Motor neuron (in vitro differentiated cells): ENCODE measurements around the gene BEND5. TPM values are rescaled to one million over a fixed set of nuclear protein-coding genes. Genes with fewer than 3 reads are reported as not detected.

Experiments
- ATAC-seq, 8 experiments: fragments of 200-7000 bp; cut with Tn5 transposase; replicated peaks in 6 of 8; 2 replicates each; pipeline ENCODE4 v1.8.0; 2021; ENCODE audit warnings: mild to moderate bottlenecking in 8 of 8, moderate library complexity in 8 of 8
- H3K27ac ChIP-seq, 2 donors: fragments of 250-450 bp; sonication (Bioruptor Pico); 2 replicates each; pipeline ENCODE4 v1.9.0; 2021; ENCODE audit warnings: antibody characterized with exemption in 2 of 2, mild to moderate bottlenecking in 2 of 2, moderate library complexity in 1 of 2
- H3K4me1 ChIP-seq, 2 donors: fragments of 250-450 bp; sonication (Bioruptor Pico); replicated peaks in 1 of 2; 2 replicates each; pipeline ENCODE4 v1.6.1; 2021; ENCODE audit warnings: antibody characterized with exemption in 2 of 2, mild to moderate bottlenecking in 2 of 2, moderate library complexity in 1 of 2
- H3K4me3 ChIP-seq, 5 donors: fragments of 250-450 bp; sonication (Bioruptor Pico); 2 replicates each; pipeline ENCODE4 v1.9.0; 2021; ENCODE audit warnings: antibody characterized with exemption in 5 of 5, mild to moderate bottlenecking in 5 of 5, moderate library complexity in 4 of 5
- WGBS, 10 experiments: fragments of 450-650 bp; shearing (Covaris generic); methylation state at CpG; one replicate each; pipeline ENCODE4 v1.0.0; 2022; 5-methylcytosine and 5-hydroxymethylcytosine counted together
- in situ Hi-C, 9 experiments: fragments of 400-800 bp; cut with MboI; loops; one replicate each; pipeline ENCODE4 v1.15.0; 2021; ENCODE audit warnings: low sequenced_read_pairs in 9 of 9, low pct_unique_long_range_greater_than_20kb in 2 of 9; ENCODE audit not compliant: unreplicated experiment in 9 of 9
- total RNA-seq, 8 experiments: library from RNA; unstranded; fragments of 300-600 nt; gene quantifications; 2 replicates each; pipeline versions ENCODE4 v1.2.3 to v1.2.4, GENCODE V29; 2022

Gene BEND5
- total RNA-seq, 8 experiments from 2014 or later: 0.76 to 42.1 (median 33.6) TPM; not detected in 1

GRCh38 chr1:48757363-48757762, 19.3 kb downstream of the BEND5 start:
- no peak for ATAC-seq
- H3K4me1 ChIP-seq: peaks cover 4 to 6% of the 10 kb centered on the region in 2 donors
- H3K27ac ChIP-seq: no peak overlapping the region
- in situ Hi-C loops: no loop called here
- H3K4me3 ChIP-seq: no peak overlapping the region
- 38 to 100% (median 88%) methylated on average over 2 of the region's 2 CpGs for WGBS, 10 experiments

- Histone ChIP-seq H3K27ac (no peak overlapping the region), H3K4me1 (peaks cover 4 to 6% of the 10 kb centered on the region in 2 donors), H3K4me3 (no peak overlapping the region)
- peak in 3 of 8 experiments; percentile 35 to 54 (median 42) for ATAC-seq
- in situ Hi-C loops: no loop called here
- WGBS, 10 experiments: 20 to 100% (median 43%) methylated on average over 1 of the region's 1 CpG; no CpG with 5 or more reads in 3 of the 10 experiments
These were observed 19.9 kb downstream of the BEND5 start for GRCh38 chr1:48756683-48757316.

GRCh38 chr1:48753293-48753692, 23.4 kb downstream of the BEND5 start:
- Histone ChIP-seq H3K27ac (no peak overlapping the region), H3K4me1 (peaks cover 4 to 6% of the 10 kb centered on the region in 2 donors), H3K4me3 (no peak overlapping the region)
- in situ Hi-C loops: no loop called here
- no peak for ATAC-seq
- 0 to 100% (median 93%) methylated on average over 1 of the region's 1 CpG; no CpG with 5 or more reads in 4 of the 10 experiments for WGBS, 10 experiments

- 50 to 100% (median 100%) methylated on average over 1 of the region's 1 CpG; no CpG with 5 or more reads in 6 of the 10 experiments for WGBS, 10 experiments
- Histone ChIP-seq H3K4me3 (no peak overlapping the region), H3K27ac (no peak overlapping the region), H3K4me1 (peaks cover 0 to 12% of the 10 kb centered on the region in 2 donors)
- in situ Hi-C loops: no loop called here
- ATAC-seq: no peak
These were observed 26.6 kb downstream of the BEND5 start for GRCh38 chr1:48750109-48750508.

GRCh38 chr1:48749068-48749467, 27.6 kb downstream of the BEND5 start:
- Histone ChIP-seq H3K4me3 (no peak overlapping the region), H3K4me1 (peaks cover 0 to 12% of the 10 kb centered on the region in 2 donors), H3K27ac (no peak overlapping the region)
- ATAC-seq: no peak
- 0 to 91% (median 63%) methylated on average over 1 to 7 of the region's 7 CpGs; no CpG with 5 or more reads in 1 of the 10 experiments for WGBS, 10 experiments
- in situ Hi-C loops: no loop called here

DNA sequence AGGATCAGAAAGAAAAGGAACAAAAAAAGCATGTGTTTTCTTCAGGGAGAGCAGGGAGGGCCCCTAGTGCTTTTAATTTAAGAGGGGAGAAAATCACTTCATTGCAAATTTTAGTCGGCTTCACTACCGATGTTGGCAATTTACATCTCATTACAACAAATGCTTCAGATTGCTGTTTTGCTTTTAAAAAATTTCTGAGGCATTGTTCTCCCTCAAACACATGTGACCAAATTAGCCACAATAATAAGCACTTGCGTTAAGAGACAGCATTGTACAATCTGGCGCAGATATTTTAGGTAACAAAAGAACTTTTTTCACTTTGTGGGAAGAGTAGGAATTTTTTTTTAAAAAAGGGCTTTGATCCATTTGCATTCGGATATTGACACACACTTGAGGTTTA, 29.8 kb downstream of the BEND5 start:
- Histone ChIP-seq H3K27ac (no peak overlapping the region), H3K4me1 (peaks cover 0 to 12% of the 10 kb centered on the region in 2 donors), H3K4me3 (no peak overlapping the region)
- in situ Hi-C loops: no loop called here
- 30 to 83% (median 52%) methylated on average over 1 to 5 of the region's 5 CpGs for WGBS, 10 experiments
- peak in 2 of 8 experiments; percentile 51 to 60 for ATAC-seq

DNA sequence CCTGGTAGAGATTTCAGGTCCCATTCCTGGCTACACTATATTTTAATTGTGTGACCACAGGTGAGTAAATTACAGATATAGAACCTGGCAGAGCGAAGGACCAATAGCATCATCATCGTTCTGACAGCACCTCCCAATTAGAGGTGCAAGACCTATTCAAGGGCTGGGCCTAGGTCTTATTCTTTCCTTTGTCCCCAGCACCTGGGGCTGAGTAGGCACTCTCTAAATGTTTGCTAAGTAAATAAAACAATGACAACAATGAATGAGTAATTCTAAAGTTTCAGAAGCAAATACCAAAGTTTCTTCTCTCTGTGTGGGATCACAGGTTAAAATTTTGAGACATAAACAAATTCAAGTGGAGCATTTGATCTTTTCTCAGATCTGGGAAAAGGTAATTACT, 32.7 kb downstream of the BEND5 start:
- Histone ChIP-seq H3K4me3 (no peak overlapping the region), H3K27ac (no peak overlapping the region), H3K4me1 (peaks cover 0 to 12% of the 10 kb centered on the region in 2 donors)
- 36 to 100% (median 100%) methylated on average over 1 to 2 of the region's 2 CpGs; no CpG with 5 or more reads in 5 of the 10 experiments for WGBS, 10 experiments
- ATAC-seq: no peak
- in situ Hi-C loops: no loop called here

DNA sequence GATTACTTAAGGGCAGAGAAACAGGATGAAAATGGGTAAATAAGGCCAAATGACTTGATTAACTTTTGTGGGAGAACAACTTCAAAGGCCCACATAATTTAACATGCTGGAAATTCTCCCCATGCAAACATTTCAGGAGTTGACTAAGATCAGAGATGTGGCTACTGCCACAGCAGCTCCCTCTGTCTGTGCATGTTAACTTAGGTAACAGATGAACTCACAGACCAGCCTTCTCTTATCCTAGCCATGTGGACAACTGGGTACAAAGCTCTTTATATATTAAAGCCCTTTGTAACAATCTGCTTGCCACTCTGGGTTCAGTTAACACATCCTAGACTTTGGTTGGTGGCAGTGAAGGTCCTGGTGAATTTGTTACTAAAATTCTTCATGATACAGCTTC, 33.2 kb downstream of the BEND5 start:
- H3K4me3 ChIP-seq: no peak overlapping the region
- no peak overlapping the region for H3K27ac ChIP-seq
- no peak for ATAC-seq
- in situ Hi-C loops: no loop called here
- peaks cover 0 to 12% of the 10 kb centered on the region in 2 donors for H3K4me1 ChIP-seq

GRCh38 chr1:48741380-48741779, 35.3 kb downstream of the BEND5 start:
- in situ Hi-C loops: no loop called here
- H3K4me1 ChIP-seq: peaks cover 0 to under 1% of the 10 kb centered on the region in 2 donors
- no peak overlapping the region for H3K4me3 ChIP-seq
- 57 to 100% (median 88%) methylated on average over 1 to 6 of the region's 7 CpGs; no CpG with 5 or more reads in 1 of the 10 experiments for WGBS, 10 experiments
- no peak for ATAC-seq
- no peak overlapping the region for H3K27ac ChIP-seq

DNA sequence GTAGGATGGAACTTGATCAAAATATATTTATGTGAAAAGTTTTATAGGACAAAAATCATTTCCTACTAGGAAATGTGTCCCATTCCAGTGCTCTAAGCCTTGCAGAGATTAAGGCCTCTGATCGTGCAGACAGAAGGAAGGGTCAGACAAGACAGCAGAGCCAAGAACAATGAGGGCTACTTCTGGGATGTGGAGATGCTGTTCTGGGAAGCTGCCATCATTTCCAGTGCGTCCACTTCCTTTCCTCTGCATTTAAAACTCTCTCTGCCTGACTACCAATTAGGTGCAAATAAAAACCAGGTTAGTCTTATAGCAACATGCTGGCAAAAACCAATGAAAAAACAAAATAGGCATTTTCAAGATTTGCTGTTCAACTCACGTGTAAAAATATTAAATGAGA, 36.1 kb downstream of the BEND5 start:
- H3K4me1 ChIP-seq: peaks cover 7 to 8% of the 10 kb centered on the region in 2 donors
- no peak overlapping the region for H3K27ac ChIP-seq
- no peak for ATAC-seq
- no peak overlapping the region for H3K4me3 ChIP-seq
- in situ Hi-C loops: no loop called here
- WGBS, 10 experiments: 0 to 100% (median 92%) methylated on average over 1 to 3 of the region's 3 CpGs

DNA sequence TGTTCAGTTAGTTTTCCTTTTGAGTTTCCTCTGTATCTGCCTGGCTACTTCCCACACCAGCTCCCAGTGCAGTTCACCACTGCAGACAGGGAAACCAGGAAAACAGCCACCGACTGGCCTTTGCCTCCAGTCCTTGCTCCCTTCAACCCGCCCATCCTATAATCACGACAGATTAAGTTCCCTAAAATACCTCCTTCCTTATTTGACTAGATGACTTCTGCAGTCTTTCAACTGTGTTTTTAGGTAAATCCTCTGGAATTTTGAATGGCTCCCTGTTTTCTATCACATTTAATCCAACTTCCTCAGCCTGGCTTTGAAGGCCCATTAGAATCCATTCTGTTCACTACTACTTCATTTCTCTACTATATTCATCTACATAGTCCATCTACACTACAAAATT, 37.6 kb downstream of the BEND5 start:
- no peak overlapping the region for H3K27ac ChIP-seq

DNA sequence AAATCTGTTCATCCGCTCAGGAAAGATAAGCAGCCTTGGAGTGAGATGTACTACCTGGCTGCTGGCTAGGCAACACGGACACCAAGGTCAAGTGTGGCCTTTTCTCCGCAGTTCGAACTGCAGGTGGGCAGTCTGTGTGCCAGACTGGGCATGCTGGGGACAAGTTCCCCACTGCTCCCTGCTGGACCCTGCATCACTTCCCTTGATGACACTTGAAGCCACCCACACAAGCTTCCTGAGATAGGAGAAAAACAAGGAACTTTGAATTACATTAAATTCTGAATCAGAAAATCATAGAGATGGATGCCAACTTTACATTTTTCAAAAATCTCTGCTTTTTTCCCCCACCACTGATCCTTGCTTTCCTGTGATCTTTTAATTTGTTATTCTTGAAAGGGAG, 38.3 kb downstream of the BEND5 start:
- ATAC-seq: no peak
- WGBS, 10 experiments: 80 to 100% (median 97%) methylated on average over 1 to 4 of the region's 4 CpGs; no CpG with 5 or more reads in 2 of the 10 experiments
- in situ Hi-C loops: no loop called here
- H3K4me3 ChIP-seq: no peak overlapping the region
- no peak overlapping the region for H3K27ac ChIP-seq
- peaks cover 8 to 9% of the 10 kb centered on the region in 2 donors for H3K4me1 ChIP-seq

More for the DNA sequence above, 37.6 kb downstream of the BEND5 start:
- Histone ChIP-seq H3K4me3 (no peak overlapping the region), H3K4me1 (peaks cover 8 to 9% of the 10 kb centered on the region in 2 donors)
- WGBS, 10 experiments: 43 to 72% (median 65%) methylated on average over 2 to 3 of the region's 3 CpGs; no CpG with 5 or more reads in 4 of the 10 experiments
- no peak for ATAC-seq
- in situ Hi-C loops: no loop called here

- ATAC-seq: peak in 5 of 8 experiments; percentile 27 to 98 (median 77)
These were observed 40.9 kb downstream of the BEND5 start for GRCh38 chr1:48735796-48736195.

More at GRCh38 chr1:48735796-48736195, 40.9 kb downstream of the BEND5 start:
- in situ Hi-C loops: no loop called here
- Histone ChIP-seq H3K4me3 (no peak overlapping the region), H3K27ac (peak overlapping the region in 1 of 2 donors; percentile 1), H3K4me1 (peaks cover 8 to 9% of the 10 kb centered on the region in 2 donors)
- 0 to 82% (median 42%) methylated on average over 1 to 6 of the region's 6 CpGs; no CpG with 5 or more reads in 2 of the 10 experiments for WGBS, 10 experiments
